NCI-H345 treated with DMSO at 0.1 percent for 48 hours (cell line): ENCODE measurements around the gene RPS6KA2.

Experiments used
- DNase-seq: peaks from one replicate; lab custom pipeline; 2025; ENCODE audit not compliant: unreplicated experiment; lab: John Stamatoyannopoulos, UW

The RPS6KA2 gene

GRCh38 chr6:166627033-166627874 is at the start of gene RPS6KA2:
Gene RPS6KA2 (minus strand): TSS chr6:166627251. CDS start chr6:166627019, 232 bp downstream.
- peak; percentile 96 for DNase-seq

GRCh38 chr6:166676270-166676860 is 49.3 kb upstream of the RPS6KA2 start:
- DNase-seq = no peak

- no peak for DNase-seq
These were observed 48.7 kb upstream of the RPS6KA2 start for GRCh38 chr6:166675736-166676135.

GRCh38 chr6:166673309-166673708 is 46.3 kb upstream of the RPS6KA2 start:
- DNase-seq = no peak

GRCh38 chr6:166672624-166673206 is 45.7 kb upstream of the RPS6KA2 start:
- no peak for DNase-seq

- no peak for DNase-seq
These were observed 45.1 kb upstream of the RPS6KA2 start for GRCh38 chr6:166672146-166672545.

- DNase-seq = no peak
These were observed 44.5 kb upstream of the RPS6KA2 start for GRCh38 chr6:166671434-166672081.

GRCh38 chr6:166670894-166671293 is 43.8 kb upstream of the RPS6KA2 start:
- no peak for DNase-seq

- DNase-seq = no peak
These were observed 43.0 kb upstream of the RPS6KA2 start for GRCh38 chr6:166670013-166670412.

GRCh38 chr6:166667796-166668610 is 41.0 kb upstream of the RPS6KA2 start:
- no peak for DNase-seq

GRCh38 chr6:166664135-166664534 is 37.1 kb upstream of the RPS6KA2 start:
- no peak for DNase-seq

GRCh38 chr6:166663568-166663967 is 36.5 kb upstream of the RPS6KA2 start:
- DNase-seq = no peak

- no peak for DNase-seq
These were observed 35.6 kb upstream of the RPS6KA2 start for GRCh38 chr6:166662690-166663089.

- no peak for DNase-seq
These were observed 34.5 kb upstream of the RPS6KA2 start for GRCh38 chr6:166661327-166662085.

GRCh38 chr6:166660157-166660688 is 33.2 kb upstream of the RPS6KA2 start:
- no peak for DNase-seq

- DNase-seq = no peak
These were observed 32.5 kb upstream of the RPS6KA2 start for GRCh38 chr6:166659581-166659980.

GRCh38 chr6:166658792-166659150 is 31.7 kb upstream of the RPS6KA2 start:
- no peak for DNase-seq

- DNase-seq = no peak
These were observed 31.2 kb upstream of the RPS6KA2 start for GRCh38 chr6:166658115-166658791.

GRCh38 chr6:166657531-166657930 is 30.5 kb upstream of the RPS6KA2 start:
- no peak for DNase-seq
